Prostate gland (tissue), 2 donors: ENCODE measurements around the gene PTN. TPM values are rescaled to one million over a fixed set of nuclear protein-coding genes. Genes with fewer than 3 reads are reported as not detected.

Source experiments
- DNase-seq: peaks from one replicate; pipeline ENCODE4 v3.0.0-alpha.2; 2019; ENCODE audit warnings: low spot score
- H3K27ac ChIP-seq, 2 donors: fragments of 200-600 bp; sonication (generic); 2 replicates each; pipeline ENCODE4 v1.5.1; 2017 to 2019
- H3K27me3 ChIP-seq: fragments of 200-600 bp; sonication (generic); replicated peaks from 2 replicates; pipeline ENCODE4 v1.5.1; 2019; ENCODE audit not compliant: insufficient read depth
- H3K36me3 ChIP-seq, 2 donors: fragments of 200-600 bp; sonication (generic); 1 replicate in 1 of 2; 2 replicates in 1 of 2; pipeline versions ENCODE4 v1.5.1 to v1.8.1; 2017 to 2019
- H3K4me1 ChIP-seq: fragments of 200-600 bp; sonication (generic); replicated peaks from 2 replicates; pipeline ENCODE4 v1.5.1; 2019
- H3K4me3 ChIP-seq, 2 donors: fragments of 200-600 bp; sonication (generic); 2 replicates each; pipeline ENCODE4 v1.5.1; 2017 to 2019
- H3K9me3 ChIP-seq: fragments of 200-600 bp; sonication (generic); 2 replicates; pipeline ENCODE4 v1.5.1; 2017
- POLR2A ChIP-seq: fragments of 450-650 bp; IDR thresholded peaks from one replicate; pipeline ENCODE4 v1.6.1; 2016; ENCODE audit warnings: antibody characterized with exemption, mild to moderate bottlenecking
- POLR2AphosphoS5 ChIP-seq: sonication (generic); formaldehyde crosslinking; IDR thresholded peaks from one replicate; pipeline ENCODE4 v1.6.1; 2017; ENCODE audit warnings: antibody characterized with exemption
- WGBS: methylation state at CpG from one replicate; pipeline ENCODE4 v1.1.5; 2018; 5-methylcytosine and 5-hydroxymethylcytosine counted together
- intact Hi-C: fragments of 100-400 bp; cut with DNase I; formaldehyde crosslinking; loops from one replicate; pipeline ENCODE4 v1.14.2; 2022
- total RNA-seq, 2 donors: library from RNA; depleted of rRNA; stranded (reverse); fragments of >200 nt; gene quantifications; one replicate each; pipeline ENCODE4 v1.1.0, GENCODE V29; 2016
- TF ChIP-seq, protein P1 (sequence below), 4 experiments: fragments of 200-600 bp in 2 of 4; fragments of 450-650 bp in 2 of 4; sonication (generic) in 2 of 4; IDR thresholded peaks; 1 replicate in 3 of 4; 2 replicates in 1 of 4; pipeline ENCODE4 v1.5.1; 2016 to 2019; ENCODE audit warnings: antibody characterized with exemption in 4 of 4, mild to moderate bottlenecking in 2 of 4, moderate library complexity in 2 of 4

PTN gene
- total RNA-seq, 2 donors from 2014 or later: 56.6 to 96.6 TPM

DNA sequence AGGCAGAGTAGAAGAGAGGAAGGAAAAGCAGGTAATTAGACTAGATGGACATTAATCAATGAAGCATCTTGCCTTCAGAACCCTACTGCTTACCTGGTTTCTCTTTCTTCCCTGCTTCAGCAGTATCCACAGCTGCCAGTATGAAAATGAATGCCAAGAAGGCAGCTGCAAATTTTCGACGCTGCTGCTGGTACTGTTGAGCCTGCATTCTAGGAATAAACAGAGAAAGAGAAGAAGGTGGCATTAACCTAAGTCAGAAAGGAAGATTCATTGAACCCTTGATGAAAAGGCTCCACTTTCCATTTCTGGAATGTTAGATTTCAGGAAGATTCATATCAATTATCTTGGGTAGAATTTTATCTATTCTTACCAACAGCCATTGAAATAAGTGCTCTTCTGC is 88.8 kb downstream of the PTN start:
- Histone ChIP-seq H3K27ac (no peak overlapping the region), H3K4me1 (no peaks in the 10 kb centered on the region), H3K4me3 (no peak overlapping the region), H3K36me3 (no peaks in the 10 kb centered on the region), H3K9me3 (no peaks in the 10 kb centered on the region), H3K27me3 (no peaks in the 10 kb centered on the region)
- intact Hi-C loops: no loop called here
- DNase-seq: no peak
- 87% methylated on average over 2 of the region's 2 CpGs for WGBS
- TF ChIP-seq POLR2AphosphoS5 (no peak), POLR2A (no peak)
- TF ChIP-seq, protein P1, sequence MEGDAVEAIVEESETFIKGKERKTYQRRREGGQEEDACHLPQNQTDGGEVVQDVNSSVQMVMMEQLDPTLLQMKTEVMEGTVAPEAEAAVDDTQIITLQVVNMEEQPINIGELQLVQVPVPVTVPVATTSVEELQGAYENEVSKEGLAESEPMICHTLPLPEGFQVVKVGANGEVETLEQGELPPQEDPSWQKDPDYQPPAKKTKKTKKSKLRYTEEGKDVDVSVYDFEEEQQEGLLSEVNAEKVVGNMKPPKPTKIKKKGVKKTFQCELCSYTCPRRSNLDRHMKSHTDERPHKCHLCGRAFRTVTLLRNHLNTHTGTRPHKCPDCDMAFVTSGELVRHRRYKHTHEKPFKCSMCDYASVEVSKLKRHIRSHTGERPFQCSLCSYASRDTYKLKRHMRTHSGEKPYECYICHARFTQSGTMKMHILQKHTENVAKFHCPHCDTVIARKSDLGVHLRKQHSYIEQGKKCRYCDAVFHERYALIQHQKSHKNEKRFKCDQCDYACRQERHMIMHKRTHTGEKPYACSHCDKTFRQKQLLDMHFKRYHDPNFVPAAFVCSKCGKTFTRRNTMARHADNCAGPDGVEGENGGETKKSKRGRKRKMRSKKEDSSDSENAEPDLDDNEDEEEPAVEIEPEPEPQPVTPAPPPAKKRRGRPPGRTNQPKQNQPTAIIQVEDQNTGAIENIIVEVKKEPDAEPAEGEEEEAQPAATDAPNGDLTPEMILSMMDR (IDR thresholded peaks at IDR 0.05): no peak

DNA sequence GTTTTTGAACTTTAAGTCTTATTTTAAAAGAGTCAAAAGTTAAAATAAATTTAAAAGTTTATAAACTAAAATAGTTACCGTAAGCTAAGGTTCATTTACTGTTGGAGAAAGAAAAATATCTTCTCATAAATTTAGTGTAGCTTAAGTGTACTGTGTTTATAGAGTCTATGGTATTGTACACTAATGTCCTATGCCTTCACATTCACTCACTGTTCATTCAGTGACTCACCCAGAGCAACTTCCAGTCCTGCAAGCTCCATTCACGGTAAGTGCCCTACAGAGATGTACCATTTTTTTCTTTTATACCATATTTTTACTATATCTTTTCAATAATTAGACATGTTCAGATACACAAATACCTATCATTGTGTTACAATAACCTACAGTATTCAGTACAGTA is 97.6 kb downstream of the PTN start:
- no peaks in the 10 kb centered on the region for H3K36me3 ChIP-seq
- DNase-seq: no peak
- no peak overlapping the region for H3K4me3 ChIP-seq
- TF ChIP-seq, protein P1 (IDR thresholded peaks at IDR 0.05): no peak
- TF ChIP-seq POLR2A (no peak), POLR2AphosphoS5 (no peak)
- intact Hi-C loops: no loop called here
- no peaks in the 10 kb centered on the region for H3K27me3 ChIP-seq
- no peaks in the 10 kb centered on the region for H3K4me1 ChIP-seq
- WGBS: 84% methylated on average over 2 of the region's 2 CpGs
- no peaks in the 10 kb centered on the region for H3K9me3 ChIP-seq
- no peak overlapping the region for H3K27ac ChIP-seq

DNA sequence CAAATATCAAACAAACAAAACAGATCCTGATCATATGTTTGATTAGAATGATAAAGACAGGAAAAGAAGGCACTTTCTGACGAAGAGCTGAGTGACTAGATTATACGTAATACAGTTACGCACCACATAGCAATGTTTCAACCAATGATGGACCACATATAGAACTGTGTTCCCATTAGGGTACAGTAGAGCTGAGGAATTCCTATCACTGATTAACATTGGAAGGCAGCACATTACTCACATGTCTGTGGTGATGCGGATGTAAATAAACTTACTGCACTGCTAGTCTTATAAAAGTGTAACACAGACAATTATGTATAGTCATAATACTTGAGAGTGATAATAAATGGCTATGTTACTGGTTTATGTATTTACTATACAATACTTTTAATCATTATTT is 98.3 kb downstream of the PTN start:
- DNase-seq: no peak
- WGBS: 89% methylated on average over 4 of the region's 4 CpGs
- Histone ChIP-seq H3K4me1 (no peaks in the 10 kb centered on the region), H3K9me3 (no peaks in the 10 kb centered on the region), H3K27ac (no peak overlapping the region), H3K4me3 (no peak overlapping the region), H3K36me3 (no peaks in the 10 kb centered on the region), H3K27me3 (no peaks in the 10 kb centered on the region)
- intact Hi-C loops: no loop called here
- TF ChIP-seq, protein P1 (IDR thresholded peaks at IDR 0.05): no peak
- TF ChIP-seq POLR2A: no peak
- no peak for TF ChIP-seq POLR2AphosphoS5

DNA sequence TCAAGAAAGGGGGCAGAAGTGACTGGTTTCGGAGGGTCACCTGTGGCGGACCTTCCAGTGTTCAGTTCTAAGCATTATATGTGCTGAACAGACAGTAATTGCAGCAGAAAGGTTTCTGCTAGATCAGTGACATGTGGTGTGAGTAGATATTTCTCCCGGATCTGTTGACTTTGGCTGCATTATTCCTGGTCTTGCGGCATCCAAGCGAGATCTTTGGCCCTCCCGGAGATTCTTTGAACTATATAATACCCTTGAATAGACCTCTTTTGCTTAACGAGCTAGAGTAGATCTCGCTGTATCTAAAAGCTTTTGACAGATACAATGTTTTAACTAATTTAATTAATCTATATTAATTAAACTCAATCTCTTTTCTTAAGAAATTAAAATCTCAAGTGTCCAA is 99.8 kb downstream of the PTN start:
- no peaks in the 10 kb centered on the region for H3K36me3 ChIP-seq
- intact Hi-C loops: no loop called here
- DNase-seq: no peak
- no peaks in the 10 kb centered on the region for H3K9me3 ChIP-seq
- H3K4me1 ChIP-seq: no peaks in the 10 kb centered on the region
- TF ChIP-seq POLR2AphosphoS5: no peak
- TF ChIP-seq, protein P1 (IDR thresholded peaks at IDR 0.05): no peak
- no peak for TF ChIP-seq POLR2A
- no peaks in the 10 kb centered on the region for H3K27me3 ChIP-seq
- H3K27ac ChIP-seq: no peak overlapping the region
- H3K4me3 ChIP-seq: no peak overlapping the region
- WGBS: 74% methylated on average over 8 of the region's 8 CpGs

DNA sequence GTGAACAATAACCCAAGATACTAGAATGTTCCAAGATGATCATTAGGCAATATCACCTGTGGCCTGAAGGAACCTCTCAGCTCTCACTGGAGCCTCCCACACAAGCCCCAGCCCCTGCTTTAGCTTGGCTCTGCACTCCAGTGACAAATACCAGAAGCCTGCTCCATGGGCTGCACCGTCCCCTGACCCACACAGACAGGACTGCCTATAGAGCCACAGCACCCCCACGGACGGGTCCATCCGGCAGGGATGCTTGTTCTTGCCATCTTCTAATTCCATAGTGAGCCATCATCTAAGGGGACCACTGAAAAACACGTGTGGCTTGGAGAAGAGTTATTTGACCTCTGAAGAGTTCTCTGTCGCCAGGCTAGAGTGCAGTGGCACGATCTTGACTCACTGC is 100.9 kb downstream of the PTN start:
- H3K9me3 ChIP-seq: no peaks in the 10 kb centered on the region
- intact Hi-C loops: no loop called here

More for the DNA sequence above, 100.9 kb downstream of the PTN start:
- H3K27me3 ChIP-seq: no peaks in the 10 kb centered on the region
- WGBS: 87% methylated on average over 7 of the region's 7 CpGs
- no peaks in the 10 kb centered on the region for H3K4me1 ChIP-seq
- H3K27ac ChIP-seq: no peak overlapping the region
- TF ChIP-seq, protein P1 (IDR thresholded peaks at IDR 0.05): no peak
- TF ChIP-seq POLR2A: no peak
- TF ChIP-seq POLR2AphosphoS5: no peak
- H3K36me3 ChIP-seq: no peaks in the 10 kb centered on the region
- no peak for DNase-seq
- H3K4me3 ChIP-seq: no peak overlapping the region
